Trophoblast cell (in vitro differentiated cells and primary cell): Measurements from ENCODE around the gene MYCL.

Experiments used
- DNase-seq, 2 donors: peaks; one replicate each; pipeline ENCODE4 v3.0.0-alpha.2; 2016
- H2AFZ ChIP-seq: 2 replicates; pipeline ENCODE4 v1.6.1; 2013; ENCODE audit warnings: low read length, moderate library complexity, mild to moderate bottlenecking; ENCODE audit not compliant: insufficient read depth, poor library complexity
- H2AK5ac ChIP-seq: 2 replicates; pipeline ENCODE4 v1.6.1; 2013; ENCODE audit warnings: mild to moderate bottlenecking, low read length
- H2BK120ac ChIP-seq: 2 replicates; pipeline ENCODE4 v1.6.1; 2013; ENCODE audit warnings: low read length, mild to moderate bottlenecking, moderate library complexity; ENCODE audit not compliant: insufficient read depth, poor library complexity
- H2BK12ac ChIP-seq: 2 replicates; pipeline ENCODE4 v1.6.1; 2013; ENCODE audit warnings: mild to moderate bottlenecking, low read length, moderate library complexity
- H2BK5ac ChIP-seq: 2 replicates; pipeline ENCODE4 v1.6.1; 2013; ENCODE audit warnings: low read length, low read depth, moderate library complexity, mild to moderate bottlenecking; ENCODE audit not compliant: poor library complexity
- H3K14ac ChIP-seq: 2 replicates; pipeline ENCODE4 v1.6.1; 2013; ENCODE audit warnings: mild to moderate bottlenecking, low read length
- H3K18ac ChIP-seq: 2 replicates; pipeline ENCODE4 v1.6.1; 2013; ENCODE audit warnings: mild to moderate bottlenecking, low read length
- H3K23ac ChIP-seq: 2 replicates; pipeline ENCODE4 v1.6.1; 2013; ENCODE audit warnings: low read length
- H3K27ac ChIP-seq: 2 replicates; pipeline ENCODE4 v1.5.1; 2013; ENCODE audit warnings: low read depth, mild to moderate bottlenecking, inconsistent platforms, low read length, moderate library complexity
- H3K27me3 ChIP-seq: 2 replicates; pipeline ENCODE4 v1.6.1; 2013; ENCODE audit warnings: inconsistent platforms, mild to moderate bottlenecking, low read length, moderate library complexity; ENCODE audit not compliant: insufficient read depth
- H3K36me3 ChIP-seq, 2 experiments: 1 replicate in 1 of 2; 2 replicates in 1 of 2; pipeline ENCODE4 v1.6.1; 2013; ENCODE audit warnings: low read length in 2 of 2, mild to moderate bottlenecking in 2 of 2, moderate library complexity in 1 of 2; ENCODE audit not compliant: insufficient read depth in 2 of 2, control insufficient read depth in 1 of 2
- H3K4ac ChIP-seq: 2 replicates; pipeline ENCODE4 v1.6.1; 2013; ENCODE audit warnings: low read depth, mild to moderate bottlenecking, low read length, moderate library complexity
- H3K4me1 ChIP-seq, 2 experiments: 1 replicate in 1 of 2; 2 replicates in 1 of 2; pipeline ENCODE4 v1.6.1; 2013; ENCODE audit warnings: low read length in 2 of 2, mild to moderate bottlenecking in 2 of 2, moderate library complexity in 1 of 2; ENCODE audit not compliant: insufficient read depth in 2 of 2, control insufficient read depth in 1 of 2
- H3K4me2 ChIP-seq: 2 replicates; pipeline ENCODE4 v1.6.1; 2013; ENCODE audit warnings: inconsistent platforms, mild to moderate bottlenecking, low read length, moderate library complexity
- H3K4me3 ChIP-seq: 2 replicates; pipeline ENCODE4 v1.5.1; 2013; ENCODE audit warnings: mild to moderate bottlenecking, low read depth, low read length, inconsistent platforms
- H3K79me1 ChIP-seq: one replicate; pipeline ENCODE4 v1.6.1; 2013; ENCODE audit warnings: low read length
- H3K79me2 ChIP-seq: 2 replicates; pipeline ENCODE4 v1.6.1; 2013; ENCODE audit warnings: low read length, mild to moderate bottlenecking; ENCODE audit not compliant: control insufficient read depth, insufficient read depth, poor library complexity
- H3K9ac ChIP-seq: 2 replicates; pipeline ENCODE4 v1.6.1; 2013; ENCODE audit warnings: mild to moderate bottlenecking, low read length
- H3K9me3 ChIP-seq: 2 replicates; pipeline ENCODE4 v1.6.1; 2013; ENCODE audit warnings: low read depth, mild to moderate bottlenecking, control low read depth, inconsistent platforms, low read length; ENCODE audit not compliant: insufficient read depth
- H4K12ac ChIP-seq: 2 replicates; pipeline ENCODE4 v1.6.1; 2013; ENCODE audit warnings: low read depth, mild to moderate bottlenecking, low read length, moderate library complexity
- H4K8ac ChIP-seq: 2 replicates; pipeline ENCODE4 v1.6.1; 2013; ENCODE audit warnings: low read depth, mild to moderate bottlenecking, low read length, moderate library complexity
- H4K91ac ChIP-seq: one replicate; pipeline ENCODE4 v1.6.1; 2013; ENCODE audit warnings: low read depth, mild to moderate bottlenecking, low read length, moderate library complexity
- WGBS: extraction: QIAGEN DNeasy Blood & Tissue Kit; methylation state at CpG from one replicate; pipeline ENCODE4 v1.1.7; 2013; ENCODE audit warnings: missing lambda C conversion rate; ENCODE audit not compliant: insufficient read length, insufficient coverage; ENCODE audit errors: extremely low coverage; 5-methylcytosine and 5-hydroxymethylcytosine counted together

MYCL gene

DNA sequence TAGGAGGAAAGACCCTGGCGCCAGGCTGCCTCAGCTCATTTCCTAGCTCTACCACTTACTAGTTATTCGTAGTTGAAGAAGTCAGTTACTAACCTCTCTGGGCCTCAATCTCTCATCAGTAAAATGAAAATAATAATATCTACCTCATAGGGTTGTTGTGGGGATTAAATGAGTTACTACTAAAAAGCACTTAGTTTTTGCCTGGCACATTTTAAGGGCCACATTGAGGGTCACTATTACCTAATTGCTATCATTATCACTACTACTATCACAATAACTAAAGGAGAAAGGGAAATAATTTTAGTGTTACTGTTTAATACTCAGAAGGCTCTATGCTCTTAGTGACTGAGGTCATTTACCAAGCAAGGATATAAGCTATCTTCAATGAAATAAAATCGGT, 43.4 kb downstream of the MYCL start:
- Histone ChIP-seq H2BK120ac (no peak overlapping the region), H3K27me3 (no peaks in the 10 kb centered on the region), H2AFZ (no peak overlapping the region), H3K27ac (no peak overlapping the region), H3K4me3 (no peak overlapping the region), H3K14ac (no peak overlapping the region), H3K9me3 (no peaks in the 10 kb centered on the region), H3K9ac (no peak overlapping the region), H4K8ac (no peak overlapping the region), H3K18ac (no peak overlapping the region), H3K4ac (no peak overlapping the region), H3K79me1 (no peaks in the 10 kb centered on the region), H3K23ac (no peak overlapping the region), H3K4me1 (no peaks in the 10 kb centered on the region), H2BK12ac (no peak overlapping the region), H3K4me2 (no peak overlapping the region), H3K36me3 (peaks cover 6 to 7% of the 10 kb centered on the region in 2 experiments), H4K12ac (no peak overlapping the region), H3K79me2 (no peaks in the 10 kb centered on the region), H4K91ac (no peak overlapping the region), H2BK5ac (no peak overlapping the region), H2AK5ac (no peak overlapping the region)
- WGBS: no CpG with 5 or more reads among the region's 3 CpGs
- no peak for DNase-seq

DNA sequence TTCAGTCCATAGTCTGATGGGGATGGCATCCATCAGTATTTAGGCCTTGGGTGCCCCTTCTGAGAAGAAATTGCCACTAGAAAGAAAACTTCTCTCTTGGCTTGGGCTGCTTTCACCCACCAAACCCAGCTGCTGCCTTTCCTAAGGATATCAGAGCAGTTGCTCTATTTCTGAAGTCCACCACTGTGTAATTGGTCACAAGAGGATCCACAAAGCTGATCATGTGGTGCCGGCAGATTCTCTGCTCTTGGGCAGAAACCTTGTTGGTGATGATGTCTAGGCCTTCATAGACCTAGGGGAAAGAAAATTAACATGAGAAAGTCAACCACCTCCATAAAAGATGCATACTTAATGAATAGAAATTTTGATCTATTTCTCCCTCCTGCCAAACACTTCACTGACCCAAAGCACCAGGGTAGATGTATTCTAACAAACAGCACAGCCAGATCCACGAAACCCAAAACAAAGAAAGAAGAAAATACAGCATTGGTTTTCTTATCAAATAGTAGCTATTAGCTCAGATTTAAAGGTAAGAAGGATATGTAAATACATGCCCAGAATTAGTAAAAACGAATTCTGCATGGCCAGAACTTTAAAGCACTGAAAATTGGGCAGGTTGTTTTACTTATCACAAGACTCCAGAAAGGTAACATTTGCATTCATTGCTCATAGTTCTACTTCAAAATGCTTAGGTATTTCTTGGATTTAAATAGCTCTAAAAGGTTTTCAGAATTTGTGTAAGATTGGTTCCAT, 44.4 kb downstream of the MYCL start:
- H2AK5ac ChIP-seq: no peak overlapping the region
- H3K23ac ChIP-seq: no peak overlapping the region
- no peak overlapping the region for H3K4ac ChIP-seq
- no peak for DNase-seq
- no peak overlapping the region for H3K14ac ChIP-seq
- H2BK12ac ChIP-seq: no peak overlapping the region
- no peak overlapping the region for H4K12ac ChIP-seq
- H2BK120ac ChIP-seq: no peak overlapping the region
- no peak overlapping the region for H2BK5ac ChIP-seq
- no peak overlapping the region for H3K4me3 ChIP-seq
- no peaks in the 10 kb centered on the region for H3K79me1 ChIP-seq
- no peaks in the 10 kb centered on the region for H3K9me3 ChIP-seq
- no peaks in the 10 kb centered on the region for H3K27me3 ChIP-seq
- peaks cover 6 to 7% of the 10 kb centered on the region in 2 experiments for H3K36me3 ChIP-seq
- no CpG with 5 or more reads among the region's 3 CpGs for WGBS
- no peak overlapping the region for H2AFZ ChIP-seq
- H3K4me1 ChIP-seq: no peaks in the 10 kb centered on the region
- H3K18ac ChIP-seq: no peak overlapping the region
- no peak overlapping the region for H3K4me2 ChIP-seq
- no peak overlapping the region for H4K8ac ChIP-seq
- H4K91ac ChIP-seq: no peak overlapping the region
- H3K79me2 ChIP-seq: no peaks in the 10 kb centered on the region
- no peak overlapping the region for H3K27ac ChIP-seq
- no peak overlapping the region for H3K9ac ChIP-seq

DNA sequence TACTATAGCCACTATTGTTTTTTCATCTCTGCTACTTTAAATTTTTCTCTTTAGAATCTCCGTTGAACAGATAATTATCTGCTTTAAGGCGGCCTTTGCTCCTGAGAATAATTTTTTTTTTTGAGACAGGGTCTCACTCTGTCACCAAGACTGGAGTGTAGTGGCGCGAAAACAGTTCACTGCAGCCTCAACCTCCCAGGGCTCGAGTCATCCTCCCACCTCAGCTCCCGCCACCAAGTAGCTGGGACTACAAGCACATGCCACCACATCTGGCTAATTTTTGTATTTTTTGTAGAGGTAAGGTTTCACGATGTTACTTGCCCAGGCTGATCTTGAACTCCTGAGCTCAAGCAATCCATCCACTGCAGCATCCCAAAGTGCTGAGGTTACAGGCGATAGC, 47.0 kb downstream of the MYCL start:
- H3K9me3 ChIP-seq: no peaks in the 10 kb centered on the region
- no peak overlapping the region for H3K4me2 ChIP-seq
- no peak overlapping the region for H3K9ac ChIP-seq
- no CpG with 5 or more reads among the region's 8 CpGs for WGBS
- H4K8ac ChIP-seq: no peak overlapping the region
- DNase-seq: no peak
- peaks cover 6 to 7% of the 10 kb centered on the region in 2 experiments for H3K36me3 ChIP-seq
- no peak overlapping the region for H3K4me3 ChIP-seq
- H3K23ac ChIP-seq: no peak overlapping the region
- no peak overlapping the region for H3K4ac ChIP-seq
- no peaks in the 10 kb centered on the region for H3K27me3 ChIP-seq
- H3K14ac ChIP-seq: no peak overlapping the region
- no peak overlapping the region for H2BK5ac ChIP-seq
- H3K18ac ChIP-seq: no peak overlapping the region
- no peaks in the 10 kb centered on the region for H3K79me1 ChIP-seq
- no peak overlapping the region for H2AK5ac ChIP-seq
- H4K12ac ChIP-seq: no peak overlapping the region
- no peak overlapping the region for H4K91ac ChIP-seq
- H3K4me1 ChIP-seq: peaks cover 2 to 3% of the 10 kb centered on the region in 2 experiments
- no peak overlapping the region for H2AFZ ChIP-seq
- no peaks in the 10 kb centered on the region for H3K79me2 ChIP-seq
- no peak overlapping the region for H2BK12ac ChIP-seq
- no peak overlapping the region for H2BK120ac ChIP-seq
- no peak overlapping the region for H3K27ac ChIP-seq

DNA sequence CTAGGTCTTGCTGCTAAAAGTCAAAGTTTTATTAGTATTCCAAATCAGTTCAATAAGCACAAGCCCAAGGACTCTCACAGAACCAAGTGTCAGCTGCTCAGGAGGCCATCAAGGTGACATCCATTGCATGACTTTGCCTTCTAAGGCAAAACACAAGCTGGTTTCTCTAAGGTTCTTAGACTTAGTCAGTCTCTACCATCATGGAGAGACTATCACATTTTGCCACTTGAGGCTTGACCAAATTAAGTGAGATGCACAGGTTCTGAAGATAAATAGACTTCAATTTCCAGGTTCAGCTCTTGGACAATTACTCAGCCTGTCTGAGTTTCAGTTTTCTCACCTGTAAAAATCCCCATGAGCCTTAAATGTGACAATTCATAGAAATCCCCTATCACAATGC, 47.4 kb downstream of the MYCL start:
- Histone ChIP-seq H3K27me3 (no peaks in the 10 kb centered on the region), H2BK5ac (no peak overlapping the region), H3K9me3 (no peaks in the 10 kb centered on the region), H3K36me3 (peaks cover 6% of the 10 kb centered on the region in 2 experiments), H3K27ac (no peak overlapping the region), H3K4me1 (peaks cover 2 to 3% of the 10 kb centered on the region in 2 experiments), H3K23ac (no peak overlapping the region), H3K4me2 (no peak overlapping the region), H3K9ac (no peak overlapping the region), H4K12ac (no peak overlapping the region), H2BK120ac (no peak overlapping the region), H2BK12ac (no peak overlapping the region), H2AK5ac (no peak overlapping the region), H3K14ac (no peak overlapping the region), H4K8ac (no peak overlapping the region), H4K91ac (no peak overlapping the region), H3K79me2 (no peaks in the 10 kb centered on the region), H3K4ac (no peak overlapping the region), H2AFZ (no peak overlapping the region), H3K4me3 (no peak overlapping the region), H3K79me1 (no peaks in the 10 kb centered on the region), H3K18ac (no peak overlapping the region)
- no peak for DNase-seq
